ENCODE measurements around the gene KDM6B. TPM values are rescaled to one million over a fixed set of nuclear protein-coding genes. Genes with fewer than 3 reads are reported as not detected.

KDM6B gene
- total and polyA plus RNA-seq, 2 experiments from 2014 or later, result 9.7 to 20.8 TPM

DNA sequence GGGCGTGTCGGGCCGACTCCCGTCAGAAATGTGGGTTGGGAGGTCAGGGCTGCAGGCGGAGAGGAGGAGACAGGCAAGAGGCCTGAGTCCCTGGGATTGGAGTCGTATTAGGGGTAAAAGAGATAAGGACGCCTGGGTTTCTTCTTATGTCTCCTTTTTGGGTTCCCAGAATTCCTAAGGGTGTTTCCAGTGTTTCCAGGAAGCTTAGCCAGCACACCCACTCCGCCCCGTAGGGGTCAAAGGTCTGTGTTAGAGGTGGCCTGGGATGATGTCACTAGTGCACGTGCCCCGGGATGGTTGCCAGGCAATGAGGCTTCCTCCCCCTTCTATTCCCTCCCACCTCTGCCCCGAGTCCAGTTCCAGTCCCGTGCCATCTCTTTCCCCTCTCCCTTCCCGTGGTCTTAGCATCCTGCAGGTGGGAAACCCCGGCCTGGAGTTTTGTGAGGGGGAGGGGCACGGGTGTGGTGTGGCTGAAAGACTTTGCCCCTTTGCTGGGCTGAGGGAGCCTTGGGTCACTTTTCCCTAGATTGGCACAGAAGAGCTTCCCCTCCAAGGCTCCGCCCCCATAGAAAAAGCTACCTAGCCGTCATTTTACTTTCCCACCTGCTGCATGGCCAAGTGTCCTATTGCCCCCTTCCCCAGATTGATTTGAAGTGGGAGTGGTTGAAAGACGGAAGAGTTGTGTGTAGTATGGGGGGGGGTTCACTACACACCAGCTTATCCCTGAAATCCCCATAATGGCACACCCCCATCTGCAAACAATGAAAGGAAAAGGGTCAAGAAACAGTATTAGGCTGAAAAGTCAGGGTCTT, 2.8 kb downstream of the KDM6B start:
- Histone ChIP-seq H3K4me3 (peak overlapping the region; percentile 84), H3K36me3 (no peaks in the 10 kb centered on the region), H3K27me3 (no peaks in the 10 kb centered on the region), H3K9me3 (ENCODE audit: low read depth) (no peaks in the 10 kb centered on the region), H3K27ac (peak overlapping the region; percentile 87), H3K4me1 (ENCODE audit: low read depth) (peaks cover 29% of the 10 kb centered on the region)
- TF ChIP-seq, protein P1, sequence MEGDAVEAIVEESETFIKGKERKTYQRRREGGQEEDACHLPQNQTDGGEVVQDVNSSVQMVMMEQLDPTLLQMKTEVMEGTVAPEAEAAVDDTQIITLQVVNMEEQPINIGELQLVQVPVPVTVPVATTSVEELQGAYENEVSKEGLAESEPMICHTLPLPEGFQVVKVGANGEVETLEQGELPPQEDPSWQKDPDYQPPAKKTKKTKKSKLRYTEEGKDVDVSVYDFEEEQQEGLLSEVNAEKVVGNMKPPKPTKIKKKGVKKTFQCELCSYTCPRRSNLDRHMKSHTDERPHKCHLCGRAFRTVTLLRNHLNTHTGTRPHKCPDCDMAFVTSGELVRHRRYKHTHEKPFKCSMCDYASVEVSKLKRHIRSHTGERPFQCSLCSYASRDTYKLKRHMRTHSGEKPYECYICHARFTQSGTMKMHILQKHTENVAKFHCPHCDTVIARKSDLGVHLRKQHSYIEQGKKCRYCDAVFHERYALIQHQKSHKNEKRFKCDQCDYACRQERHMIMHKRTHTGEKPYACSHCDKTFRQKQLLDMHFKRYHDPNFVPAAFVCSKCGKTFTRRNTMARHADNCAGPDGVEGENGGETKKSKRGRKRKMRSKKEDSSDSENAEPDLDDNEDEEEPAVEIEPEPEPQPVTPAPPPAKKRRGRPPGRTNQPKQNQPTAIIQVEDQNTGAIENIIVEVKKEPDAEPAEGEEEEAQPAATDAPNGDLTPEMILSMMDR (IDR thresholded peaks at IDR 0.05; ENCODE audit: low read depth, low read length), result no peak
- DNase-seq (ENCODE audit: low read depth in 1 of 2, low spot score in 1 of 2), result peak; percentile 96 to 99

DNA sequence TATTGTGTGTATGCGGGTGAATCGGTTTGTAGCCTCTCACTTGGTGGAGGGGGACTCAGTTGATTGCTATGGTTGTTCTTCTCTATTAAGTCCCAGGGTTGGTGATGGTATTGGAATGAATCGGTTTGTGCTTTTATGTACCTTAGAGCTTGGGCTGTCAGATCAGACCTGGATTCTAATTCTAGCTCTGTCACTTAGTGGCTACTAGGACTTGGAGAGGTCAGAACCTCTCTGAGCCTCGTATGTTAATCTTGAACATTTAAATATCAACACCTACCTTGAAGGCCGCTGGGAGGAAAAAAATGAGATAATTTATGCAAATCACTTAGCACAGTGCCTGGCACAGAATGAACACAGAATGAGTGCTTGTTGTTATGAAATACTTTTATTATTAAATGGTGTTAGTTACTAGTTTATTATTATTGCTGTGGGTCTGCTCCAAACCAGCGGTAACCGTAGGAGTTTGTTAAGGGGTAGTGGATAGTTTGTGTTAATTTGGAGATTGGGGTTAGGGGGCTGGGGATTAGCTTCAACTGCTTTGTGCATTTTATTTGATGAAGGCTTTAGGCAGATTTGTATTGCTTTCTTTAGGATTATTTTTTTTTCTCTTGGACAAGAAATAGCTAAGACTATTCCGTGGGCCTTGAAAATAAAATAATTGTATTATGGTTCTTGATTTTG, 3.5 kb downstream of the KDM6B start:
- Histone ChIP-seq H3K36me3 (no peaks in the 10 kb centered on the region), H3K27me3 (no peaks in the 10 kb centered on the region), H3K9me3 (ENCODE audit: low read depth) (no peaks in the 10 kb centered on the region), H3K4me3 (peak overlapping the region; percentile 84), H3K4me1 (ENCODE audit: low read depth) (peaks cover 29% of the 10 kb centered on the region), H3K27ac (peak overlapping the region; percentile 87)
- peak in 1 of 2 donors; percentile 22 for DNase-seq (ENCODE audit: low read depth in 1 of 2, low spot score in 1 of 2)
- TF ChIP-seq, protein P1 (IDR thresholded peaks at IDR 0.05; ENCODE audit: low read depth, low read length), result no peak

DNA sequence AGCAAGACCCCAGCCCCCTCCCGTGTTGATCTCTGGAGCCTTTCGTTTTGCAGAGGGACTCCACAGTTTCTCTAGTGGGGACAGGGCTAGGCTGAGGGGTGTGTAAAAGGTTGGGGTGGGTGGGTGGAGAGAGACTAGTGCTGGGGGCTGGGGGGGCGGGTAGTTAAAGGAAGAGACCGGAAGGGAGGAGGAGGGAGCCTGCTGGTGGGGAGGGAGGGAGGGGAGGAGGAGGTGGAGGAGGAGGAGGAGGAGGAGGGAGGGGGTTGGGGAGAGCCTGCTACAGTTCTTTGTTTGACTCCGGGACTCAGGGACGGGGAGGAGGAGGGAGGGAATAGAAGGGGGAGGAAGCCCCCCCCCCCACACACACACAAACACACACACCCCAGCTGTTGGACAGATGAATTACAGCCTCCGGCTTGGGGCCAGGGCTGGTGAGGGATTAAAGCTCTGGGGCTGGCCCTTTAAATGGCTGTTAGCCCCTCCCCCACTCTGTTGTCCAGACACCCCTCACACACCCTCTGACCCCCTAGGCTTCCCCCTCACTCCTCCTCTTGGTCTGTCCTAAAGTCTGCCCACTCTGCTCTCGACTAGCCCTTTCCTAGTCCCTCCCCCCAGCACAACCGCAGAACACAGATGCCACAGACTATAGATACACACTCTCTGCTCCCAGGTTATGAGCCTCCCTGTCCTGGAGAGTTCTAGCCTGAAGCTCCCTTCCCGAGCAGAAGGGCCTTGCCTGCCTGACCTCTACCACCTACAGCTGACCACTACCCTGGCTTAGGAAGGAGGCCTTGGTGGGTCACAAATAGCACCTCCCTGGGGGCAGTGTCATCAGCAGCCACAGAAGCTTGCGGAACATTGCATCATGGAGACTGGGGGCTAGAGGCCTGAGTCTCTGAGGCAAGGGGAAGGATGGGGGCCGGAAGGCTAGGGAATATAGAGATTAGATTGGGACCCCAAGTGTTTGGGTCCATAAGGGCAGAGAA, 4.4 kb downstream of the KDM6B start:
- TF ChIP-seq, protein P1 (IDR thresholded peaks at IDR 0.05; ENCODE audit: low read depth, low read length), result no peak
- H3K4me1 ChIP-seq (ENCODE audit: low read depth), result peaks cover 25% of the 10 kb centered on the region
- no peaks in the 10 kb centered on the region for H3K36me3 ChIP-seq
- peak overlapping the region; percentile 84 for H3K4me3 ChIP-seq
- no peaks in the 10 kb centered on the region for H3K27me3 ChIP-seq
- DNase-seq (ENCODE audit: low read depth in 1 of 2, low spot score in 1 of 2), result peak; percentile 70 to 89
- H3K27ac ChIP-seq, result peak overlapping the region; percentile 87
- H3K9me3 ChIP-seq (ENCODE audit: low read depth), result no peaks in the 10 kb centered on the region

DNA sequence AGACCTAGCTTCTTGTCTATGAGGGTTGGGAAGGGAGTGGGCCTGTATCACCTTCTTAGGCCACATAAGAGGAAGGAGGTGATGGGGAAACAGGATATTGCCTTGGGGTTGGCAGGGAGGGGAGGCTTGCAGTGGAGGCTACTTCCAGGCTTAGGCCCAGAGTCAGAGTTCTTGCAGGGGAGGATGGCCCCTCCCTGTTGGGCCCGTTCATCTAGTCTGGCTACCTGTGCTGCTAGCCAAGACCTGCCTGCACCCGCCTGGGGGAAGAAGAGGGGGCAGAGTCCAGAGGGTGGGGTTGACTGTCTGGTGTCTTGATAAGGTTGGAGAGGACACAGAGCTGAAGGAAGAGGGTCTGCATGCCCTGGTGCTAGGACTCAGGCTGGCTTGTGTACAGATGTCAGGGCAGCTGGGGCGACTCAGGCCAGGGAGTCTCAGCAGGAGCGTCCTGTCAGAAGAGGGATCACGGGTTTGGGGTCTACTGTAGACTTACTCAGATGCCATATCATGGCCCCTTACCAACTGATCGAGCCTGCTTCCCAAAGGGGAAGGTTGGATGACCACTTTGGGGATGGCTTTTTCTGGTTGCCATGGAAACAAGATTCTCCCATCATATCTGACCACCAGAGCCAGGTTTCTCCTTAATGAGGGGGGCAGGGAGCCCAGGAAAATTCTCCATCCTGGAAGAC, 5.3 kb downstream of the KDM6B start:
- Histone ChIP-seq H3K4me1 (ENCODE audit: low read depth) (peaks cover 25% of the 10 kb centered on the region), H3K36me3 (no peaks in the 10 kb centered on the region), H3K27ac (peak overlapping the region; percentile 87), H3K9me3 (ENCODE audit: low read depth) (no peaks in the 10 kb centered on the region), H3K27me3 (no peaks in the 10 kb centered on the region), H3K4me3 (no peak overlapping the region)
- TF ChIP-seq, protein P1 (IDR thresholded peaks at IDR 0.05; ENCODE audit: low read depth, low read length), result no peak
- DNase-seq (ENCODE audit: low read depth in 1 of 2, low spot score in 1 of 2), result no peak

DNA sequence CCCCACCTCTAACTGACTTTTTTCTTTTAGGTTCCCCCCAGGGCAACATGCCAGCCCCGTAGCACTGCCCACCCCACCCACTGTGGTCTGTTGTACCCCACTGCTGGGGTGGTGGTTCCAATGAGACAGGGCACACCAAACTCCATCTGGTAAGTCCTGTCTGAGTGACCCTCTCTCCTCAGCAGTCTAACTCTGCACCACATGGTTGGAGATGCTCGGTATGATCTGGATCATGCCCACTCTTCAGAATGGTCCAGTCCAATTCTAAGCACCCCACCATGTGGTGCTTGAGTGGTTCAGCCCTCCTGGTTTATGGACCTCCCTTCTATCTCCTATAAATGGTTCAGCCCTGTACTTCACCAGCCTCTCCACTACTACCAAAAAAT, 5.9 kb downstream of the KDM6B start:
- peak; percentile 35 to 47 for DNase-seq (ENCODE audit: low read depth in 1 of 2, low spot score in 1 of 2)
- Histone ChIP-seq H3K27ac (peak overlapping the region; percentile 94), H3K4me3 (no peak overlapping the region), H3K9me3 (ENCODE audit: low read depth) (no peaks in the 10 kb centered on the region), H3K27me3 (no peaks in the 10 kb centered on the region), H3K4me1 (ENCODE audit: low read depth) (peaks cover 25% of the 10 kb centered on the region), H3K36me3 (no peaks in the 10 kb centered on the region)
- TF ChIP-seq, protein P1 (IDR thresholded peaks at IDR 0.05; ENCODE audit: low read depth, low read length), result no peak

Measured in cardiac muscle cell (in vitro differentiated cells and primary cell).